HG03064 (cell line): Measurements from ENCODE around the gene GNPNAT1.
"Not testable (repeated sequence)": the region's sequence is repeated elsewhere in the genome, so short reads cannot be mapped to it uniquely, and the experiment has no call there.

ENCODE experiments used
- ATAC-seq: cut with Tn5 transposase; IDR thresholded peaks from one replicate; pipeline ENCODE4 v1.9.1; 2021; ENCODE audit warnings: low read depth; ENCODE audit not compliant: unreplicated experiment

The GNPNAT1 gene

DNA sequence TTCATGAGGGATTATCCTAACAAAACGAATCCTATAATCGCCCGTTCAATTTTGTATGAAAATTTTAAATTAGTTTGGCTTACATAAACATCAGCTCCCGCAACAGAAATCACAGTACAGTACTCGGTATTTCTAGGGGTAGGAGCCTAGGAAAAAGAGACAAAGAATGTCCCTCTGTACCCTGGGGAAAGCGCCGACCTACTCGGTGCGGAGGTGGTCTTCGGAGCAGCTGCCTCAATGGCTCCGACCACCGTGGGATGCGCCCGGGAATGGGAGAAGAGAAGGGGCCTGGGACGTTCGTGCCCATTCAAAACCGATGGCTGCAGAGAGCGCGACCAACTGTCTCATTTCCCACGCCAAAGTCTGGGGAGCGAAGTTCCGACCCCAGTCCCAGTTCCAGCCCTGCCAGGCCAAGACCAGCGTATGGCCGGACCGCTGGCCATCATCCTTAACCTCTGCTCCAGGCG is 618 bp downstream of the GNPNAT1 start:
- no peak for ATAC-seq

DNA sequence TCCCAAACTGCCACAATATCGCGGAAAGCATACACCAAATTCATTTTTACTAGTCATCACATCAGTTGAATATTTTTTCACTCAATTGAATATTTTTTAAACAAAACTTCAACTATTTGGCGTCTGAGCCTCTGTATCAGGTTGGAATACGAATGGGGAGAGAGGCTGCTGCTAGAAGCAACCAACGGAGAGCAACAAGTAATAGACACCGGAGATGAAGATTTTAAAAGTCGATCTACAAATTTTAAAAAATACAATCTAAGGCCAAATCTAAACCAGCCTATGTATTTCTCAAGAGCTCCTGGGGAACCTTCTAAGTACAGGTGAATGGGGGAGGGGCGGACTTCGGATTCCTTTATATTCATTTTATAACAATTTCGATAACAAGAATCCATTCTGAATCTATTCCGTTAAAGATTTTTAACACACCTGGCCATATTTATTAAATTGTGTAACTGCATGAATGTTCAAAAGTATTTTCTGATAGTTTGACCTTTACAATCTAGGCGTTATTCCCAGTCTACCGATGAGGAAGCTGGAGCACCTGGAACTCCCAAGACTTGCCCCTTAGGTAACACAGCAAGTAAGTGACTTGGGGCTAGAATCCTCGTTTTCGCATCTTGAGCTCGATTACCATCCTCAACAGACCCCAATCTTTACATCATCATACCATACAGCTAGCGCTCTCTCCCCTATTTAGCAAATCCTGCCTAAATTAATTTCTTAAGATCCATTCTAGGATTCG is 1.2 kb downstream of the GNPNAT1 start:
- ATAC-seq = no peak

DNA sequence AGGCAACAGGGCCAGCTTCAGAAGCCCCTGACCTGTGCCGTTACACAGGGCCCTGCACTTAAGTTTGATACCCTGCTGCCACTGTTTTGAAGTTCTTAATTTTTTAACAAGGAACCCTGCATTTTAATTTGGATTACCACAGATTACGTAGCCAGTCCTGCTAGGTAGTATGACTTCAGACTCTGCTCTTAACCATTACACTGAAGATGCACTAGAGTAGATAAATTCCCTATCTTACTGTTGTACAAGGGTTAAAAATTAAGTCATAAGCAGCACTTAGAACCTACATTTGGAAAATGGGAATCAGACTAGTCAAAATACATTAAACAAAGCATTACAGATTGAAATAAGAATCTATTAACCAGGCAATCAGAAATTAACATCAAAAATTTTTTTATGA is 2.3 kb downstream of the GNPNAT1 start:
- ATAC-seq = no peak

DNA sequence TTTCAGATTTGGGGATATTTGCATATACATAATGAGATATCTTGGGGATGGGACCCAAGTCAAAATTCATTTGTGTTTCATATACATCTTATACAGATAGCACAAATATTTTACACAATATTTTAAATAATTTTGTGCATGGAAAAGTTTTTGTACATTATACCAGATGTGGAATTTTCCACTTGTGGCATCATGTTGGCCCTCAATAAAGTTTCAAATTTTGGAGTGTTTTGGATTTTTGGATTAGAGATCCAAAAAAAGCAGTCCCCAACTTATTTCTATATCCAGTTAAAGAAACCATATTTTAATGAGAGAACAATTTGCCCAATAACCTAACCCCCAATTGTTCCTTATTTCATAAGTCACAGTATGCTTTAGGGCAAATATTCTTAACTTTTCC is 4.5 kb downstream of the GNPNAT1 start:
- ATAC-seq = no peak

DNA sequence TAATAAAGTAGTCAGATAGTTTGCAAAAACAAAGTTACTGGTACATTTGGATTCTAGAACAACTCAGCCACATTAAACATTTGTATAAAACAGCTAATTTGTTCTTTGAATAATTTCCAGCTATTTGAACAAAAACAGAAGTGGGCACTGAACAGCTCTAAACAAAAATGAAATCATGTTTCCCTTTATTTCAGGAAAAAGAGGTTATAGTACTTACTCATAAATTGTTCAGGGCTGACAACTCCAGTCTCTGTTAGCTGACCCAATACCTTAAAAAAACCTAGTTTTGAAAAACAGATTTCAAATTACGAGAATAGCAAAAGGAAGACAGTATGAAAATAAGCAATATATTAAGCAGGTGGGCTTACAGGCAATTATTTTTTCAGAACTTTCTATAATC is 8.2 kb downstream of the GNPNAT1 start:
- no peak for ATAC-seq

DNA sequence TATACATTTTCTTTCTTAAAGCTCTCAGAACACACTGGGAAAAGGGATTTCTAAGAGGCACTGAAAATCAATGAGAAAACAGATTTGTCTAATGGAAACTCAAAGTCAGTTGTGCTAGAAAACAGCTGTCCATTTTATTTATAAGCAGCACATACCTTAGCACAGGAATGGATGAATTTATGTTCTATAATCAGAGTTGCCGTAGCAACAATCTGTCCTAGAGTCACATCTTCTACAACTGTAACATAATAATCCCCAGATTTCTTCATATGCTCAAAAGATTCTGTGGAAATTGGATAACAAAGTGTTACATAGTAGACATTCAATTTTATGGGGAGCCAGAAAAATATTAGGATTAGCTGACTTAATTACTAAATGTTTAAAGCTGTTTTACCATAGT is 9.8 kb downstream of the GNPNAT1 start:
- ATAC-seq = no peak

DNA sequence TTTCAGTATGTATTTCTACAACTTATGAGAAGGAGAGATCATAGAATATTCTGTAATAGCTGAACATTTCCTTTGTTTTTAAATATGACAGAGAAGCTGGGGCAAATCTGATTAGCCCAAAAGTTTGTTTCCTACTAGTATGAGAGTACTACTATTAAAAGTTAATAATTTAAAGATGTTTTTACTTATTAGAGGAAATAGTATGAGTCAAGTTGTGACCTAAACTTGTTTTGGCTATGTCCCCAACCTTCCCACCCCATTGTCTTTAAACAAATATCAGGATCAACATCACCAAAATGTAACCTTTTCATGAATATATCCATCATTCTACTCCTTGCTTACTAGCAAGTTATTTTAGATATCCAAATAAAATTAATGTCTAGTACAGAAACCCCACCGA is 10.5 kb downstream of the GNPNAT1 start:
- no peak for ATAC-seq

DNA sequence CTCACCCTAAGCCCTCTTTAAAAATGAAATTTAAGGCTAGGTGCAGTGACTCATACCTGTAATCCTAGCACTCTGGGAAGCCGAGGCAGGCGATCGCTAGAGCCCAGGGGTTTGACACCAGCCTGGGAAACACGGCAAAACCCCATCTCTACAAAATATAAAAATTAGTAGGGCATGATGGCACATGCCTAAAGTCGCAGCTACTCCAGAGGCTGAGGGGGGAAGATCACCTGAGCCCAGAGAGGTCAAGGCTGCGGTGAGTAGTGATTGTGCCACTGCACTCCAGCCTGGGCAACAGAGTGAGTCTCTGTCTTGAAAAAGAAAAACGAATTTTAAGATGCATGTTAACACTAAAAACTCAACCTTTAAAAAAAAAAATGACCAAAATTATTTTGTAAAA is 12.7 kb downstream of the GNPNAT1 start:
- no peak for ATAC-seq

DNA sequence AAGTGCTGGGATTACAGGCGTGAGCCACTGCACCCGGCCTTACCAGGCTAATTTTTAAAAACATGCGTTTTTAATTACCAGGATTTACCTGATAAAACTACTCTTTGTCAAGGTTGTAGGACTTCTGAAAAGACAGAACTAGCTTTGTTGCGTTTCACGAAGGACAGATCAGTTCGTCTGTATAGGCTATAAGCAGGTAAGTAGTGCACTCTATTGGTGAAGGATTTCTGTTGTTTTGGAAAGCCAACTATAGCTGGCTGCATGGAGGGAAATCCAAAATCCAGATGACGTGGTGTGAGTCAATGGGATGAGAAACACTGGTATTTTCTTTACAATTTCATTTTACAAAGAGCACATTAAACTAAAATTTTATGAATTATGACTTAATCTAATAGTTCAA is 14.6 kb downstream of the GNPNAT1 start:
- ATAC-seq = no peak

DNA sequence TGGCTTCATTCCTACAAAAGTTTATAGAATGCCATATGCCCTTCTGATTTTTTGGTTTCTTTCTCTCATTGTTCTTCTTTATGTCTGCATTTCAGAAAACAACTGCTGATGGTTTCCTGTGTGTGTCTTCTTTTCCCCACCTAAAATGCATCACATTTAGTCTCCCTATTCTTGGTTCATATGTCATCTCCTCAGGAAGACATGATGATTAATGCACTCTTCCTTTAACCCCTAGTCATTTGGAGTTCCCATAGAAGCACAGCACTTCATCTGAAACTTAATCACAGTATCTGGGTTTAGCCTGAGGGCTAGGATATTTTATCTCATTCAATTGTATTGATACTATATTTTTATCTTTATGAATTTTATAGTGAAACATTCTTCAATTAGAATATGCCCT is 21.5 kb downstream of the GNPNAT1 start:
- no peak for ATAC-seq

DNA sequence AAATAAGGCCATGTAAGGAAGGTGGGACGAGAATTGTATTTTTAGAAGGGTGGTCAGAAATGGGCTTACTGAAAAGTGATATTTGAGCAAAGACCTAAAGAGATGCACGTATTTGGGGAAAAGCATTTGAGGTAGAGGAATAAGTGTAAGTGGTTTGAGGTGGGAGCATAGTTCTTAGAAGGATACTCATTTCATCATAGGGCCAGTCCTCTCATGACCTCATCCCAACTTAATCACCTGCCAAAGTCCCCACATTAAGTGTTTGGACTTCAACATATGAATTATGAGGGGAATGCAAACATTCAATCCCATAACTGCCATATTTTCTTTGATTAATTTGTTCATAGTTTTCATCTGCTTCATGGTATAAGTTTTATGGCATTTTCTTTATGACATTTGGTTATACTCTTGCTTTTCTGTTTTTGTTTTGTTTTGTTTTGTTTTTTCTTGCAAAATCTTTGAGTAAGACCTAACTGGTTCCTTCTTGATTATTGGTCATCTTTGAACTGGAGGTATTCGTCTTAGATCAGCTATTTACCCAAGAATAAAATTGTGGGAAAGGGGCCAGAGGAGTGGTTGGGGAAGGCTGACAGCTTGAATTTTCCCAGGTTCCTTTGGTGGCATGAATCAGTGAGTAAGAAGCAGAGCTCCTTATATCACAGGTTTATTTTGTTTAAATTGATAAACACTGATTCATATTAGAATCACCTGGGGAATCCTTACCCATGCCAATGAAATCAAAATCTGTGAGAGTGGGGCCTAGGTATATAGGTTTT is 24.2 kb downstream of the GNPNAT1 start:
- no peak for ATAC-seq

DNA sequence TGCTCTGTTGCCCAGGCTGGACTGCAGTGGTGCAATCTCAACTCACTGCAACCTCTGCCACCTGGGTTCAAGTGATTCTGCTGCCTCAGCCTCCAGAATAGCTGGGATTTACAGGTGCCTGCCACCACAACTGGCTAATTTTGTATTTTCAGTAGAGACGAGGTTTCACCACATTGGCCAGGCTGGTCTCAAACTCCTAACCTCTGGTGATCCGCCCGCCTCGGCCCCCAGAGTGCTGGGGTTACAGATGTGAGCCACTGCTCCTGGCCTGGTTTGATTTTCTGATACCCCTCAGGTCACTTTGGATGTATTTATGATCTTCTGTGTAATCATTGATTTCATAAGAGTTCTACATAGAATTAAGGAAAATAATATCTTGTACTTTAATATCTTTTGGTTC is 28.5 kb downstream of the GNPNAT1 start:
- ATAC-seq = not testable (repeated sequence)

DNA sequence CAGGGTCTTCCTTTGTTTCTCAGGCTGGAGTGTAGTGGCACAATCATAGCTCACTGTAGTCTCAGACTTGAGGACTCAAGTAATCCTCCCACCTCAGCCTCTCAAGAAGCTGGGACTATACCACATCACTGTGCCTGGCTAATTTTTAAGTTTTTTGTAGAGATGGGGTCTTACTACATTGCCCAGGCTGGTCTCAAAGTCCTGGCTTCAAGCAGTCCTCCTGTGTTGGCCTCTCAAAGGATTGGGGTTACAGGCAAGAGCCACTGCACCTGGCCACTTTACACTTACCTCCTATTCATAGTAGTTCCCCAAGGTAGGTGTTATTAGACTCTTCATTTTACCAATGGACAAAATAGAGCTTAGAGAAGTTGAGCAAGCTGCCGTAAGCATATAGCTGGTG is 32.3 kb downstream of the GNPNAT1 start:
- ATAC-seq = no peak

DNA sequence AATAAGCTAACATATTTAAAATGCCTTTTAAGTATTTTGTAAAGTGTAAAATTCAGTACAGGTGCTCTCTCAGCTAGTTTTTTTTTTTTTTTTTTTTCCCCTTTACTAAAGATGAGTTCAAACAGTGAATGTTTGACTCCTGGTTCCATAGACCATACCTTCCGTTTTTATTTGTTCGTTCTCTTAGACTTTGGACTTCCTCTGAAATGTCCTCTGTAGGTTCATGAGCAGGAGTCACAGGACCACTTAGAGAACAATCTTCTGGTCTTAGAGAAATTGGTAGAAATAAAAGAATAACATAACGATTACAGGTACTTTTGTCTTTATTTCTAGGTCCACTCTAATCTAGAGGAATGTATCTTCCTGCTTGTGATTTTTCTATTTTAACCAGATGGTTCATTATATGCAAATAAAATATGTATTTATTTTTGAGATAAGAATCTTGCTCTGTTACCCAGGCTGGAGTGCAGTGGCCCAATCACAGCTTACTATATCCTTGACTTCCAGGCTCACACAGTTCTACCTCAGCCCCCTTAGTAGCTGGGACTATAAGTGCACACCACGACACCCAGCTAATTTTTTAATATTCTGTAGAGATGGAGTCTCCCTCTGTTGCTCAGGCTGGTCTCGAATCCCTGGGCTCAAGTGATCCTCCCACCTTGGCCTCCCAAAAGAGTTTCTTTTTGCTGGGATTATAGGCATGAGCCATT is 35.6 kb downstream of the GNPNAT1 start:
- ATAC-seq = no peak

DNA sequence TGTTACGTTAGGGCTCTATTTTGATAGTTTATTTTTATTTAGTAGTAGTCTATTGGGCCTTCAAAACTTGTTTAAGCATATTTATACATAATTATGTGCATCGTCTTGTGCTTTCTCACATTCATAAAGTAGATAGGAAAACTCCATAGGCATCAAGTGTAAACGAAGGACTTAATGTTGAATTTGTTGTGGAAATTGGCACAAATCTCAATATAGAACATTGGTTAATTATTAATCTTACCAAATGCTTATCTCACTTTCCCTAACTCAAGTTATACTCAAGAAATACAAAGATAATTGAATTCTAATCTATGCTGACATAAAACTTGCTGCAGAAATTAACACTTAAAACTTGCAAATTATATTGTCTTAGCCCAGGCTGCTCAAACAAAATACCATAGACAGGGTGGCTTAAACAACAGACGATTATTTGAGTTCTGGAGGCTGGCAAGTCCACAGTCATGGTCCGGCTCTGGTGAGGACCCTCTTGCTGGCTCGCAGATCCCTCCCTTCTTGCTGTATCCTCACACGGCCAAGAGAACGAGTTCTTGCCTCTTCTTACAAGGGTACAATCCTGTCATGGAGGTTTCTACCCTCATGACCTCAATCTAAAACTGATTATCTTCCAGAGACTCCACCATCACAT is 42.6 kb downstream of the GNPNAT1 start:
- no peak for ATAC-seq

DNA sequence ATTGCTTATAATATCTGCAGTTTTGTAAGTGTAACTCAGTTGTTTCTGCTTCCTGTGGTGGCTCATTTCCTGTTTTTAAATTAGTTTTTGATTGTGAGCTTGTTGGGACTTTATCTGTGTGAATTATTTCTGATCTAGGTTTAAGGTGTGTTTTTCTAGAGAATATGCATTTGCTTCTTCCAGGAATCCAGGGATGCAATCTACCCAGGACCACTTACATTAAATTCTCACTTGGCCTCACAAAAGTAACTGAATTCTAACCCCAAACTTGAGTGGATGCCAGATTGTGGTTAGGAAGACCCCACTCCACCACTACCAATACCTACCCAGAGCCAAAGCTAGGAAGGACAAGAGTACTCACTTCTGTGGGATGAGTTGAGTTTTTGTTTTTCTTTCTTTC is 49.5 kb downstream of the GNPNAT1 start:
- ATAC-seq = no peak

DNA sequence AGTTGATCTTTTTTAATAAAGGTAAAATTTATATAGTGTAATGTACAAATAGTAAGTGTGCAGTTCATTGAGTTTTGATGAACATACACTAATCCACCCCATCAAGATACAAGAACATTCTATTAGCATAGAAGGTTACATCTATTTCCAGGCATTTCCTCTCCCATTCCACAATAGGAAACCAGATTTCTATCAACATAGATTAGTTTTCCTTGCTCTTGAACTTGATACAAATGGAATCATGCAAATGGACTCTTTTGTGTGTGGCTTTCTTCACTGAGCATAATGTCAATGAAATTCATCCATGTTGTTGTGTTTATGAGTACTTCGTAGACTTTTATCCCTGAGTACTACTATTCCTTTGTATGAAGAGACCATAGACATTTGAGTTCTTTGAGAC is 50.7 kb downstream of the GNPNAT1 start:
- ATAC-seq = no peak

DNA sequence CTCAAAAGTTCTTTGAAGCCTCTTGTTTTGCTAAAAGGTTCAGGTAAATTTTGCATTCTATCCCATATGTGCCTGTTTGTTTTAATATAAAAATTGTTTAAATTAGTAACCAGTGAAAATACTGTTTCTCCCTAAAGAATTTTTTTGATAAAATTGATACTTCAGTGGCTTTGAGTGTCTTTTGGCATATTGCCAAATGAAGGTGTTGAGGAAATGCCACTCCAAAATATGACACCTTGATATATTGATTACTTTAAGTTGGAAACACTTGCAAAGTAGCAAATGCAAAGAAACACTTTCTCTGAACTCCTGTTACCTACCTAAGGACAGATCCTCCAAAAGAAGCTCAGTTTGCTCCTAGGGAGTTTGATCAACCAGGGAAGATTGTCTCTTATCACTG is 53.0 kb downstream of the GNPNAT1 start:
- no peak for ATAC-seq

DNA sequence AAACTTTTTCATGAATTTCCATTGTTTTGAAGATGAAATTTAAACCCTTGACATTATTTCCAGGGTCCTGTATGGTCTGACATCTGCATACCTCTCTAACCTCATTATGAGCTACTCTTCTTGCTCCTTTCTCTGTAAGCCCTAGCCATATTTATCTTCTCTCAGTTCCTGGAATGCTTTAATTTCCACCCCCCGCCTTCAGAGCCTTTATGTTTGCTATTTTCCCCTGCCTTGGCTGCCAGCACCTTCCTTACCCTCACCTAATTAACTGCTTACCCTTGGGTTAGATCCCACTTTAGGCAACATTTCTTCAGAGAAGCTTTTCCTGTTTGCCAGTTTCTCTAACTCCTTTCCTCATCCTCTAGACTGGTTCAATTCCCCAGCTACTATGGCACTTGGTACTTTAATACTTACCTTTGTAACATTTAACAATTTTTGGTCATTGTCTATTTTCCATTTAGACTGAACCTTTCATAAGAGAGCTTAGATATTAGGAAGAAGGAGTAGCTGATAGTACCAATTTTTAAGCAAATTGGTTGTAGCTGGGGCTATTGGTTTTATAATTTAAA is 55.4 kb downstream of the GNPNAT1 start:
- ATAC-seq = no peak

DNA sequence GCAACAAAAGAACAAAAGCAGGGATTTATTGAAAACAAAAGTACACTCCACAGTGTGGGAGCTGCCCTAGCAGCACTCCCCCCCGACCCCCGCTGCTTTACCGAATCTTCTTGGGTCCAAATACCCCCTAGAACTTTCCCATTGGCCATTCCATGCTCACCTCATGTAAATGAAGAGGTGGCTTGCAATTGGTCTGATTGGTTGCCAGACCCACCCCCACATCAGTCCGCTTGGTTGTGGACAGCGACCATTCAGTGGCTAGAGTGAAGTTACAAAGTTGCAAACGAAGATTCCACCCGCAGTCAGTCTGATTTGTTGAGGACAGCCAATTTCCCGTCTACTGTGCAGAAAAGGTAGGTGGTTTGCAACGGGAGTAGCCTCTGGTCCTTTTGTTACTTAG is 57.6 kb downstream of the GNPNAT1 start:
- ATAC-seq = no peak

DNA sequence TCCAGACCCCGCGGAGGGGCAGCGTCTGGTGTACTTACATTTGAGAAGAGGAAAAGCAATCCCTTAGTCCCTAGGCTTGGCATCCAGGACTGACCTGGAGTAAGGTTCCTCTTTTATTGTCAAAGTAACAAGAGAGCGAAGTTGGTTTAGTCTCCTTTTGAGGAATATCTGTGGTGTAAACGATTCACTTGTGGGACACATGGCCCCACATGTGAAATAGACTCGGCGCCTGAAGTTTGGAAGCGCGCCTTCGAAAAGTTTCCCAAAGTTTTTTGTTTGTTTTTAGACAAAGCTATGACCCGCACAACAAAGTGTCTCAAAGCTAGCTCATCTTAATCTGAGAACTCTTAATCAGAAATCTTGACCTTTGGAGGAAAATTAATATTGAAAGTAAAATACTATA is 60.7 kb downstream of the GNPNAT1 start:
- no peak for ATAC-seq
